Smooth muscle cell (in vitro differentiated cells): ENCODE measurements around the gene KLC1. TPM values are rescaled to one million over a fixed set of nuclear protein-coding genes. Genes with fewer than 3 reads are reported as not detected.

Source experiments
- DNase-seq: peaks from one replicate; lab custom pipeline; 2025; ENCODE audit not compliant: unreplicated experiment; lab: John Stamatoyannopoulos, UW
- H2AFZ ChIP-seq: fragments of 200-600 bp; sonication (generic); 2 replicates; pipeline ENCODE4 v1.6.0; 2016; ENCODE audit warnings: antibody characterized with exemption, low read depth, mild to moderate bottlenecking
- H3F3A ChIP-seq: fragments of 200-600 bp; sonication (generic); 2 replicates; pipeline ENCODE4 v1.6.0; 2017; ENCODE audit warnings: antibody characterized with exemption, low read depth
- H3K27ac ChIP-seq: fragments of 200-600 bp; sonication (generic); 2 replicates; pipeline ENCODE4 v1.5.1; 2016; ENCODE audit warnings: low read depth, mild to moderate bottlenecking
- H3K27me3 ChIP-seq: fragments of 200-600 bp; sonication (generic); 2 replicates; pipeline ENCODE4 v1.6.1; 2016; ENCODE audit warnings: low read depth, mild to moderate bottlenecking
- H3K36me3 ChIP-seq: fragments of 200-600 bp; sonication (generic); 2 replicates; pipeline ENCODE4 v1.5.1; 2016; ENCODE audit warnings: low read depth
- H3K4me1 ChIP-seq: fragments of 200-600 bp; sonication (generic); 2 replicates; pipeline ENCODE4 v1.5.1; 2016; ENCODE audit warnings: low read depth
- H3K4me2 ChIP-seq: fragments of 200-600 bp; sonication (generic); 2 replicates; pipeline ENCODE4 v1.6.0; 2016; ENCODE audit warnings: mild to moderate bottlenecking
- H3K4me3 ChIP-seq: fragments of 200-600 bp; sonication (generic); 2 replicates; pipeline ENCODE4 v1.5.1; 2016; ENCODE audit warnings: mild to moderate bottlenecking
- H3K79me2 ChIP-seq: fragments of 200-600 bp; sonication (generic); 2 replicates; pipeline ENCODE4 v1.6.0; 2016; ENCODE audit warnings: low read depth, mild to moderate bottlenecking
- H3K9ac ChIP-seq: fragments of 200-600 bp; sonication (generic); 2 replicates; pipeline ENCODE4 v1.6.0; 2016; ENCODE audit warnings: low read depth
- H3K9me3 ChIP-seq: fragments of 200-600 bp; sonication (generic); replicated peaks from 2 replicates; pipeline ENCODE4 v1.5.1; 2016; ENCODE audit warnings: low read depth
- H4K20me1 ChIP-seq: fragments of 200-600 bp; sonication (generic); 2 replicates; pipeline ENCODE4 v1.6.0; 2016; ENCODE audit warnings: low read depth
- WGBS: methylation state at CpG from one replicate; pipeline ENCODE4 v1.1.7; 2016; ENCODE audit warnings: low lambda C conversion rate; 5-methylcytosine and 5-hydroxymethylcytosine counted together
- polyA plus RNA-seq: library from polyadenylated mRNA; unstranded; fragments of >200 nt; fragmentation: Nextera tagmentation; extraction: Ambion mirVana; gene quantifications from 2 replicates; pipeline ENCODE4 v1.2.1, GENCODE V29; 2016
- total RNA-seq: library from RNA; depleted of rRNA; stranded (reverse); fragments of >200 nt; gene quantifications from 2 replicates; pipeline ENCODE4 v1.2.3, GENCODE V29; 2014
- TF ChIP-seq, protein P1 (sequence below): fragments of 200-600 bp; sonication (generic); IDR thresholded peaks from 2 replicates; pipeline ENCODE4 v1.5.1; 2017; ENCODE audit warnings: borderline replicate concordance, mild to moderate bottlenecking, antibody characterized with exemption; ENCODE audit not compliant: insufficient read depth, poor library complexity, severe bottlenecking

Gene KLC1
- total and polyA plus RNA-seq, 2 experiments from 2014 or later: 167 to 224 TPM

DNA sequence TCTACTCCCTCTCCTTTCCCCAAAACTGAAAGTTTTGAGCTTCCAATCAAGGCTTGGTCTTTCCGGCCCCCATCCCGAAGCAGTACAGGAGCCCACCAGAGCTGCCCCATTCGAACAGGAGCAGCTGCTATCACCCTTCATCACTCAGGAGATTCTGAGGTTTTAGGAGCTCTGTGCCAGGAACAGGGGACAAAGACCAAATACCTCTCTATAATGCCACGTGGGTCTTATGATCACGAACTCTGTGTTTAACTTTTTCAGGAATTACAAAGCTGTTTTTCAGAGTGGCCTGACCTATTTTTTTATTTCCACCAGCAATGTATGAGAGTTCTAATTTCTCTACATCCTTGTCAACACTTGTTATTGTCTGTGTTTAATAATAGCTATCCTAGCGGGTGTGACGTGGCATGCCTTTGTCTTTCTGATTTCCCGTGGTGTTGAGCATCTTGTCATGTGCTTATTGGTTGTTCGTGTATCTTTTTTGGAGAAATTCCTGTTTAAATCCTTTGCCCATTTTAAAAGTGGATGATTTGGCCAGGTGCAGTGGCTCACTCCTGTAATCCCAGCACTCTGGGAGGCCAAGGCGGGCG is 44.6 kb upstream of the KLC1 start:
- 97% methylated on average over 11 of the region's 11 CpGs for WGBS
- Histone ChIP-seq H3K4me2 (no peak overlapping the region), H3K36me3 (no peaks in the 10 kb centered on the region), H3K9ac (no peak overlapping the region), H3K27ac (no peak overlapping the region), H3K27me3 (no peaks in the 10 kb centered on the region), H3K79me2 (no peaks in the 10 kb centered on the region), H3K4me3 (no peak overlapping the region), H4K20me1 (peaks cover 32% of the 10 kb centered on the region), H3F3A (no peaks in the 10 kb centered on the region), H2AFZ (no peak overlapping the region), H3K4me1 (no peaks in the 10 kb centered on the region), H3K9me3 (no peaks in the 10 kb centered on the region)
- no peak for DNase-seq
- TF ChIP-seq, protein P1, sequence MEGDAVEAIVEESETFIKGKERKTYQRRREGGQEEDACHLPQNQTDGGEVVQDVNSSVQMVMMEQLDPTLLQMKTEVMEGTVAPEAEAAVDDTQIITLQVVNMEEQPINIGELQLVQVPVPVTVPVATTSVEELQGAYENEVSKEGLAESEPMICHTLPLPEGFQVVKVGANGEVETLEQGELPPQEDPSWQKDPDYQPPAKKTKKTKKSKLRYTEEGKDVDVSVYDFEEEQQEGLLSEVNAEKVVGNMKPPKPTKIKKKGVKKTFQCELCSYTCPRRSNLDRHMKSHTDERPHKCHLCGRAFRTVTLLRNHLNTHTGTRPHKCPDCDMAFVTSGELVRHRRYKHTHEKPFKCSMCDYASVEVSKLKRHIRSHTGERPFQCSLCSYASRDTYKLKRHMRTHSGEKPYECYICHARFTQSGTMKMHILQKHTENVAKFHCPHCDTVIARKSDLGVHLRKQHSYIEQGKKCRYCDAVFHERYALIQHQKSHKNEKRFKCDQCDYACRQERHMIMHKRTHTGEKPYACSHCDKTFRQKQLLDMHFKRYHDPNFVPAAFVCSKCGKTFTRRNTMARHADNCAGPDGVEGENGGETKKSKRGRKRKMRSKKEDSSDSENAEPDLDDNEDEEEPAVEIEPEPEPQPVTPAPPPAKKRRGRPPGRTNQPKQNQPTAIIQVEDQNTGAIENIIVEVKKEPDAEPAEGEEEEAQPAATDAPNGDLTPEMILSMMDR: no peak

DNA sequence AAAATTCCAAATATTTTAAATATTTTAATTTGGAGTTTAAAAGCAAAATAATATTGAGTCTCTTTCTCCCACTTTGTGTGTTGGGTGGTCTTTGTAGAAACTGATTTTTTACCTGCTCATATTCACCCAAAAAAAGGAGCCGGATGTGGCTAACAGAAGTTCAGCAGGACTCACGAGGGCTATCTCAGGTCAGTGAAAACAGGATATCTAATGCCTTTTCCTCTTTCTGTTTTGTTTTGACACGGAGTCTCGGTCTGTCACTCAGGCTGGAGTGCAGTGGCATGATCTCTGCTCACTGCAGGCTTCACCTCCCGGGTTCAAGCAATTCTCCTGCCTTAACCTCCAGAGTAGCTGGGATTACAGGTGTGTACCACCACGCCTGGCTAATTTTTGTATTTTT is 35.4 kb upstream of the KLC1 start:
- Histone ChIP-seq H3K4me1 (peaks cover 18% of the 10 kb centered on the region), H3F3A (peaks cover 12% of the 10 kb centered on the region), H2AFZ (no peak overlapping the region), H3K36me3 (no peaks in the 10 kb centered on the region), H3K4me2 (no peak overlapping the region), H4K20me1 (peaks cover 6% of the 10 kb centered on the region), H3K9ac (no peak overlapping the region), H3K27ac (peak overlapping the region; percentile 71), H3K9me3 (no peaks in the 10 kb centered on the region), H3K79me2 (no peaks in the 10 kb centered on the region), H3K27me3 (no peaks in the 10 kb centered on the region), H3K4me3 (no peak overlapping the region)
- TF ChIP-seq, protein P1: no peak
- DNase-seq: no peak
- 98% methylated on average over 6 of the region's 6 CpGs for WGBS

DNA sequence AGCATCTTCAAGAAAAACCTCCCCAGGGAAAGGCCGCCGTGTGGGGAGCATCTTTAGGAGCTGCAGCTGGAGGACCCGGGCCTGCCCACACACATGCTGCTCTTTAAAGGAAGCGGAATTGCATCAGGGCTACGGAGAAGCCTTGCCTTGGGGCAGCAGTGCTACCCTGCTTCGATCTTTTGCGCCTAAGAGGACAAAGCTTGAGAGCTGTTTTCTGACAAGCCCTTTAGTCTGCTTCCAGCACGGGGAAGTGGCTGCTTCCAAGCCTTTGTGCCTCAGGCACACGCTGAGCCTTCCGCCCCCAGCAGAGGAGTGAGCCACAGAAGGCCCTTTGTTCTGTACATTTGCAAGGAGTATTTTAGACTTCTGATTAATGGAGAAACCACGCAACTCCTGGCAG is 34.7 kb upstream of the KLC1 start:
- Histone ChIP-seq H3K36me3 (no peaks in the 10 kb centered on the region), H3K4me3 (no peak overlapping the region), H4K20me1 (peaks cover 6% of the 10 kb centered on the region), H3K4me1 (peaks cover 18% of the 10 kb centered on the region), H3K27me3 (no peaks in the 10 kb centered on the region), H3K9ac (no peak overlapping the region), H3K4me2 (peak overlapping the region; percentile 1), H3K9me3 (no peaks in the 10 kb centered on the region), H3K79me2 (no peaks in the 10 kb centered on the region), H3F3A (peaks cover 12% of the 10 kb centered on the region), H3K27ac (peak overlapping the region; percentile 71), H2AFZ (no peak overlapping the region)
- TF ChIP-seq, protein P1: no peak
- WGBS: 42% methylated on average over 11 of the region's 11 CpGs
- DNase-seq: no peak
